ENCODE results near the gene HRG.
"Not testable (repeated sequence)": the region's sequence is repeated elsewhere in the genome, so short reads cannot be mapped to it uniquely, and the experiment has no call there.

The HRG gene

GRCh38 chr3:186669378-186670084 lies 3.7 kb downstream of the HRG start:
- in situ Hi-C loops (cut with HindIII; ENCODE audit: low pct_unique_long_range_greater_than_20kb, low sequenced_read_pairs): no loop called here
- DNase-seq (ENCODE audit: low read depth in 1 of 2, low spot score in 1 of 2): no peak
- TF ChIP-seq JUND (IDR thresholded peaks at IDR 0.05; ENCODE audit: low read depth): no peak

DNA sequence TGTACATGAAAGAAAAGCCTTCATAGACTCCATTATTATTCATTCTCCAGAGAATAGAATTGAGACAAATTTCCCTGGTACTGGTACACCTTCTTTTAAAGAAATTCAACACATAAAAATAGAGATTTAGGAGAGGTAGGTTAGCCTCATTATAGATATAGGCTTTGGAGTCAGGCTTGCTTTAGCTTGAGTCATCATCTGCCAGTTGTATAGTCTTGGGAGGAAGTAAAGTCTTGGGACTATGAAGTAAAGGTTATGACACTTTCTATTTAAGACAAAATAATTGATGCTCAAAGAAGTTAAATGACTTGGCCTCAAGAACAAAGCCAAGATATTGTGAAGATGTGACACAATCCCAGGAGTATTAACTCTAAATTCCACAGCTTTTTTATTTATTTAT lies 4.3 kb downstream of the HRG start:
- in situ Hi-C loops (cut with HindIII; ENCODE audit: low pct_unique_long_range_greater_than_20kb, low sequenced_read_pairs): no loop called here
- DNase-seq (ENCODE audit: low read depth in 1 of 2, low spot score in 1 of 2): no peak
- no peak for TF ChIP-seq JUND (IDR thresholded peaks at IDR 0.05; ENCODE audit: low read depth)

GRCh38 chr3:186671051-186671450 lies 5.2 kb downstream of the HRG start:
- in situ Hi-C loops (cut with HindIII; ENCODE audit: low pct_unique_long_range_greater_than_20kb, low sequenced_read_pairs): no loop called here
- TF ChIP-seq JUND (IDR thresholded peaks at IDR 0.05; ENCODE audit: low read depth): no peak
- DNase-seq (ENCODE audit: low read depth in 1 of 2, low spot score in 1 of 2): no peak

DNA sequence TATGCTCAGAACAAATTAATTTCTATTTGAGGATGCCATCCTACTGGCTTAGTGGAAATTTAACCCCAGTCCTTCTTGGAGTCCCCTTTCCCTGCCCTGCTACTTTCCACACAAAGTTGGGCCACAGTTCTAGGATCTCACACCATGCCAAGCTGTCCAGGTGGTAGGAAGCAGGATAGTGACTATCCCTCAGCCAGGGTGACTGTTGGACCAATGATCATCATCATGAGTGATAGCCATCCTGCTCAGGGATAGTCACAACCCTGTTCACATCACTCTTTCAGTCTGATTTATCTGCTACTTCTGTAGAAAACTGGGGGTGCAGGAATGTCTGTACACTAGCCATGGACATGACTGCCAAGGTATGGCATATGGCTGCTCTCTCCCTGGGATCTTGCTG lies 12.8 kb downstream of the HRG start:
- in situ Hi-C loops (cut with HindIII; ENCODE audit: low pct_unique_long_range_greater_than_20kb, low sequenced_read_pairs): no loop called here
- no peak for DNase-seq (ENCODE audit: low read depth in 1 of 2, low spot score in 1 of 2)
- no peak for TF ChIP-seq JUND (IDR thresholded peaks at IDR 0.05; ENCODE audit: low read depth)

- in situ Hi-C loops (cut with HindIII; ENCODE audit: low pct_unique_long_range_greater_than_20kb, low sequenced_read_pairs): no loop called here
- TF ChIP-seq JUND (IDR thresholded peaks at IDR 0.05; ENCODE audit: low read depth): no peak
- no peak for DNase-seq (ENCODE audit: low read depth in 1 of 2, low spot score in 1 of 2)
These were observed 13.3 kb downstream of the HRG start for GRCh38 chr3:186679151-186679550.

- TF ChIP-seq JUND (IDR thresholded peaks at IDR 0.05; ENCODE audit: low read depth): no peak
- in situ Hi-C loops (cut with HindIII; ENCODE audit: low pct_unique_long_range_greater_than_20kb, low sequenced_read_pairs): no loop called here
- DNase-seq (ENCODE audit: low read depth in 1 of 2, low spot score in 1 of 2): no peak
These were observed 15.1 kb downstream of the HRG start for GRCh38 chr3:186680869-186681268.

GRCh38 chr3:186682812-186683211 lies 17.0 kb downstream of the HRG start:
- TF ChIP-seq JUND (IDR thresholded peaks at IDR 0.05; ENCODE audit: low read depth): no peak
- in situ Hi-C loops (cut with HindIII; ENCODE audit: low pct_unique_long_range_greater_than_20kb, low sequenced_read_pairs): no loop called here
- no peak for DNase-seq (ENCODE audit: low read depth in 1 of 2, low spot score in 1 of 2)

DNA sequence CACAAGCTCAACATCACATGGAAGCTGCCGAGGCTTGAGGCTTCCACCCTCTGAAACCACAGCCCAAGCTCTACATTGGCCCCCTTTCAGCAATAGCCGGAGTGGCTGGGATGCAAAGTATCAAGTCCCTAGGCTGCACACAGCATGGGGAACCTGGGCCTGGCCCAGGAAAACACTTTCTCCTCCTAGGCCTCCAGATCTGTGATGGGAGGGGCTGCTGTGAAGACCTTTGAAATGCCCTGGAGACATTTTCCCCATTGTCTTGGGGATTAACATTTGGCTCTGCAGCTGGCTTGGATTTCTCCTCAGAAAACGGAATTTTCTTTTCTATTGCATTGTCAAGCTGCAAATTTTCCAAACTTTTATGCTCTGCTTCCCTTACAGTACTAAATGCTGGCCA lies 18.2 kb downstream of the HRG start:
- DNase-seq (ENCODE audit: low read depth in 1 of 2, low spot score in 1 of 2): no peak
- in situ Hi-C loops (cut with HindIII; ENCODE audit: low pct_unique_long_range_greater_than_20kb, low sequenced_read_pairs): no loop called here

DNA sequence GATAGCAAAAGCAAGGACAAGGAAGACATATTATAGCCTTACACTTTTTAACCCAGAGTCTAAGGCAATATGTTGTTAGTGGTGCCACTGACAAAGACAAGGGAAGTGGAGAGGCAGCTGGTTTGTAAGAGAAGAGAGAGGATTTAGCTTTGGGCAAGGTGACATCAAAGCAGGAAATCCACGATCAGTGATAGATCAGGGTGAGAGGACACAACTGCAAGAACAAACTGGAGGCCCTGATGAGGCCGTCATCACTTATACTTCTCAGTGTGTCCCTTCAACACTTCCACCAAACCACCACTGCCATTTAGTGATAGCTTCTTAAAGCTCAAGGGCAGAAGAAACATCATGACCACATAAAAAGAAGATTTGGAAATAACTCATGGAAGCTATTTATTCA lies 20.7 kb downstream of the HRG start:
- DNase-seq (ENCODE audit: low read depth in 1 of 2, low spot score in 1 of 2); in situ Hi-C loops (cut with HindIII; ENCODE audit: low pct_unique_long_range_greater_than_20kb, low sequenced_read_pairs): not testable (repeated sequence)

More for the DNA sequence above, 18.2 kb downstream of the HRG start:
- no peak for TF ChIP-seq JUND (IDR thresholded peaks at IDR 0.05; ENCODE audit: low read depth)

DNA sequence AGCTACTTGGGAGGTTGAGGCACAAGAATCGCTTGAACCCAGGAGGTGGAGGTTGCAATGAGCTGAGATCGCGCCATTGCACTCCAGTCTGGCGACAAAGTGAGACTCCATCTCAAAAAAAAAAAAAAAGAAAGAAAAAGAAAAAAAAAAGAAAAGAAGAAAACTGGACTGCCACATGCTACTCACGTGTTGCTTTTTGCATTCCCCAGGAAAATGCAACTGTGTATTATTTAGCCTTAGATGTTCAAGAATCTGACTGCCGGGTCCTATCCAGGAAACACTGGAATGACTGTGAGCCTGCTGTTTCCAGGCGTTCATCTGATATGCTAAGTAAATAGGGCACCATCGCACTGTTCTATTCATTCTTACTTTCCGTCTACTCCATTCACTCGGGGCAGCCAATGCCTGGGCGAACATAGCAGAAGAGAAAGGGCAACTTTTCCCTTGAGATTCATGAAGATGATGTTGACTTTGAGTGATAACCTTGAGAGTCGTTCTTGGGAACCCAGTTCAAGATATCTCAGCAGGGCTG lies 21.4 kb downstream of the HRG start:
- no peak for TF ChIP-seq JUND (IDR thresholded peaks at IDR 0.05; ENCODE audit: low read depth)
- DNase-seq (ENCODE audit: low read depth in 1 of 2, low spot score in 1 of 2): no peak
- in situ Hi-C loops (cut with HindIII; ENCODE audit: low pct_unique_long_range_greater_than_20kb, low sequenced_read_pairs): no loop called here

DNA sequence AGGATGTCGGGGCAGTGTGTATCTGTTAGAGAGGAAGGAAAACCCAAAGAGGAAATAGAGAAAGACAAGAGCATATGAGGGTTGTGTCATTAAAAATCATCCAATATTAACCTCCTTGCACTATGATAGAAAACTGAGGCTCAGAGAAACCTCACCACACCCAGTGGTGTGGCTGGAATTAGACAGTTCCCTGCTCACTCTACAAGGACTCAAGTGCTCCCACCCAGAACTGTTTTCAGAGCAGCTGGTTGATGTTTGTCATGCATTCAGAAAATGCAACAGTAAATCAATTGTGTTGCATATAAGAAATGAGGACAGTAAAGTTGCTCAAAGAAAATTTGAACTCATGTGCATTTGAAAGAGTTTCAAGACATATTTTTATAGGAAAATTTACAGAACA lies 24.5 kb downstream of the HRG start:
- in situ Hi-C loops (cut with HindIII; ENCODE audit: low pct_unique_long_range_greater_than_20kb, low sequenced_read_pairs); DNase-seq (ENCODE audit: low read depth in 1 of 2, low spot score in 1 of 2): not testable (repeated sequence)

DNA sequence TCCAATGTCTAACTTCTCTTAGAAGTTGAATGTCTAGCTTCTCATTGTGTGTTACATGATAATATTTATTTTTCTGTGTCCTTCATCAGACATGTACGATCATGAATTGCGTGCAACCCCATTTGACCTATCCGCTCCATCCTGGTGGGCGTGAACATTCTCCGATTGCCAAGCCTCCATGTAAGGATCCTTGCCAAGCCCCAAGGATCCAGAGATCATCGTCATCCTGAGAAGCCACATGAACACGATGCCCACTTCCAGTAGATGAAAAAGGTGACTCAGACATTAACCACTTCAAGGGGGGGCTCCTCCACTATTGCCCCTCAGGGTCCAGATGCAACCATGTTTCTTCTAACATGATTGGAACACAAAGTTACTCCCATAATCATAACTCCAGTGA lies 25.9 kb downstream of the HRG start:
- TF ChIP-seq JUND (IDR thresholded peaks at IDR 0.05; ENCODE audit: low read depth): no peak
- in situ Hi-C loops (cut with HindIII; ENCODE audit: low pct_unique_long_range_greater_than_20kb, low sequenced_read_pairs): no loop called here
- no peak for DNase-seq (ENCODE audit: low read depth in 1 of 2, low spot score in 1 of 2)

GRCh38 chr3:186693843-186694242 lies 28.0 kb downstream of the HRG start:
- TF ChIP-seq JUND (IDR thresholded peaks at IDR 0.05; ENCODE audit: low read depth): no peak
- DNase-seq (ENCODE audit: low read depth in 1 of 2, low spot score in 1 of 2): no peak
- in situ Hi-C loops (cut with HindIII; ENCODE audit: low pct_unique_long_range_greater_than_20kb, low sequenced_read_pairs): no loop called here
